Adrenal gland (tissue), 12 donors: ENCODE results near the gene CAMTA1. TPM values are rescaled to one million over a fixed set of nuclear protein-coding genes. Genes with fewer than 3 reads are reported as not detected.

Experiments used
- DNase-seq, 7 donors: peaks; one replicate each; pipeline ENCODE4 v3.0.0-alpha.2; 2019 to 2020
- H3K27ac ChIP-seq, 5 donors: fragments of 200-600 bp; sonication (generic) in 4 of 5; 1 replicate in 3 of 5; 2 replicates in 2 of 5; pipeline versions ENCODE4 v1.5.1 to v1.8.0; 2016 to 2020; ENCODE audit warnings: mild to moderate bottlenecking in 1 of 5
- H3K27me3 ChIP-seq: fragments of 200-600 bp; 2 replicates; pipeline ENCODE4 v1.8.0; 2021
- H3K36me3 ChIP-seq, 2 donors: fragments of 200-600 bp; replicated peaks in 1 of 2; 1 replicate in 1 of 2; 2 replicates in 1 of 2; pipeline versions ENCODE4 v1.5.1 to v1.8.0; 2018 to 2022
- H3K4me1 ChIP-seq, 2 donors: fragments of 200-600 bp; replicated peaks in 1 of 2; 1 replicate in 1 of 2; 2 replicates in 1 of 2; pipeline versions ENCODE4 v1.5.1 to v1.8.0; 2018 to 2021
- H3K4me3 ChIP-seq, 4 donors: fragments of 200-600 bp; sonication (generic) in 3 of 4; one replicate each; pipeline ENCODE4 v1.5.1; 2016 to 2018
- H3K9me3 ChIP-seq, 3 donors: fragments of 200-600 bp; sonication (generic) in 1 of 3; replicated peaks in 1 of 3; 1 replicate in 2 of 3; 2 replicates in 1 of 3; pipeline versions ENCODE4 v1.5.1 to v1.8.0; 2016 to 2021
- POLR2A ChIP-seq, 2 donors: fragments of 450-650 bp; IDR thresholded peaks; one replicate each; pipeline ENCODE4 v1.6.1; 2017; ENCODE audit warnings: antibody characterized with exemption in 2 of 2, mild to moderate bottlenecking in 2 of 2, moderate library complexity in 1 of 2
- WGBS, 4 donors: extraction: QIAGEN DNeasy Blood & Tissue Kit in 2 of 4; methylation state at CpG; one replicate each; pipeline versions ENCODE4 v1.1.5 to v1.1.7; 2013 to 2017; 5-methylcytosine and 5-hydroxymethylcytosine counted together
- intact Hi-C, 2 donors: fragments of 100-400 bp; cut with DNase I; formaldehyde crosslinking; loops; one replicate each; pipeline versions ENCODE4 v1.14.1 to v1.15.0; 2022 to 2023
- polyA plus RNA-seq, 3 donors: library from polyadenylated mRNA; stranded (reverse); fragments of 200-250 nt in 2 of 3; fragments of 350-450 nt in 1 of 3; fragmentation: Illumina TruSeq in 1 of 3; extraction: RNeasy Lipid Tissue Mini Kit (QIAGEN cat#74804) in 1 of 3; gene quantifications; one replicate each; pipeline ENCODE4 v1.2.3, GENCODE V29; 2013 to 2014
- total RNA-seq, 9 donors: library from RNA; depleted of rRNA in 4 of 9; stranded (reverse); fragments of >200 nt in 4 of 9; fragments of 120-200 nt in 1 of 9; fragmentation: NEBNext Ultra II Directional in 1 of 9; extraction: Animal tissue kit (Norgen Biotek cat#: 25700) in 1 of 9; gene quantifications; one replicate each; pipeline versions ENCODE4 v1.1.0 to v1.2.4, GENCODE V29; 2013 to 2023
- TF ChIP-seq, protein P1 (sequence below), 6 experiments: fragments of 450-650 bp in 4 of 6; fragments of 200-600 bp in 2 of 6; sonication (generic) in 1 of 6; IDR thresholded peaks; 1 replicate in 5 of 6; 2 replicates in 1 of 6; pipeline versions ENCODE4 v1.5.1 to v1.8.0; 2016 to 2021; ENCODE audit warnings: antibody characterized with exemption in 6 of 6, mild to moderate bottlenecking in 2 of 6, moderate library complexity in 1 of 6
- donor health status: healthy with polysubstance abuse.
- donor health status: Bipolar disorder and iron deficiency.
- donor health status: DM: yes; HTN: yes; CAD: no.
- donor health status: DM: no; HTN: no; CAD: no.
- donor health status: DM: no; HTN: no; CAD: no.
- donor health status: DM: yes; HTN: yes; CAD: no.

Gene CAMTA1
- total and polyA plus RNA-seq, 12 donors = 62.9 to 141 (median 96.9) TPM

DNA sequence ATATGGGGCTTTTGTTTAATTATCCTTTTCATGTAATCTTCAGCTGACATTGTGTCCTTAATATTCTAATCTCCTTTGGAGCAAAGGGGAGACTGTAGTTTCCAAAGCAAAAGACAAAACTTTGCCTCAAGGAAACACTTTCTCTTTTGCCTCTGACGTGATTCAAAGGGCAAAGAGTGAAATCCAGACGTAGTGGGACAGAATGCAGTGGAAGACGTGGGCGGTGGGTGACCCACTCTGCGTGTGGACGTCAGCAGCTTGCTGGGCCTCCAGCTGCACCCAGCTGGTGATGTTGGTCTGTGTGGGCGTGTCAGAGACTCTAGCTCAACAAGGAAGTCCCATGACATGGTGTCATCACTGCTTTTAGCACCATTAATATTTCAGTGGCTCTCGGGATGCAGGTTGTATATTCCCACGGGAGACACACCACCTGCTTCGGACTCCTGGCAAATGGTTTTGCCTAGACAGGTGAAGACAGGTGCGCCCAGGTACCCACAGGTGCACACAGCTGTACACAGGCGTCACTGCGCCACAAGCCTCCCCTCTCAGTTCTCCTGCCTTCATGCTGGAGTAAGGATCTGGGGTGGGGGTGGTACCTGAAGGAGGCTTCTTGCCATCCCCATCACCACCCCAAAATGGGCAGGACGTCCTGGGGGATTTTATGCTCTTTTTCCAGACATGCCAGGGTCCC is 693.7 kb downstream of the CAMTA1 start:
- no peaks in the 10 kb centered on the region for H3K36me3 ChIP-seq
- peaks cover 0 to 10% of the 10 kb centered on the region in 2 donors for H3K4me1 ChIP-seq
- WGBS, 4 donors = 49 to 71% (median 66%) methylated on average over 12 to 14 of the region's 14 CpGs
- H3K4me3 ChIP-seq = no peak overlapping the region
- no peaks in the 10 kb centered on the region for H3K9me3 ChIP-seq
- H3K27ac ChIP-seq = peak overlapping the region in 2 of 5 donors; percentile 83 to 84
- peak; percentile 55 to 93 (median 68) for DNase-seq
- H3K27me3 ChIP-seq = no peaks in the 10 kb centered on the region
- intact Hi-C loops = no loop called here
- no peak for TF ChIP-seq POLR2A (IDR thresholded peaks at IDR 0.05)
- TF ChIP-seq, protein P1, sequence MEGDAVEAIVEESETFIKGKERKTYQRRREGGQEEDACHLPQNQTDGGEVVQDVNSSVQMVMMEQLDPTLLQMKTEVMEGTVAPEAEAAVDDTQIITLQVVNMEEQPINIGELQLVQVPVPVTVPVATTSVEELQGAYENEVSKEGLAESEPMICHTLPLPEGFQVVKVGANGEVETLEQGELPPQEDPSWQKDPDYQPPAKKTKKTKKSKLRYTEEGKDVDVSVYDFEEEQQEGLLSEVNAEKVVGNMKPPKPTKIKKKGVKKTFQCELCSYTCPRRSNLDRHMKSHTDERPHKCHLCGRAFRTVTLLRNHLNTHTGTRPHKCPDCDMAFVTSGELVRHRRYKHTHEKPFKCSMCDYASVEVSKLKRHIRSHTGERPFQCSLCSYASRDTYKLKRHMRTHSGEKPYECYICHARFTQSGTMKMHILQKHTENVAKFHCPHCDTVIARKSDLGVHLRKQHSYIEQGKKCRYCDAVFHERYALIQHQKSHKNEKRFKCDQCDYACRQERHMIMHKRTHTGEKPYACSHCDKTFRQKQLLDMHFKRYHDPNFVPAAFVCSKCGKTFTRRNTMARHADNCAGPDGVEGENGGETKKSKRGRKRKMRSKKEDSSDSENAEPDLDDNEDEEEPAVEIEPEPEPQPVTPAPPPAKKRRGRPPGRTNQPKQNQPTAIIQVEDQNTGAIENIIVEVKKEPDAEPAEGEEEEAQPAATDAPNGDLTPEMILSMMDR (IDR thresholded peaks at IDR 0.05) = no peak

DNA sequence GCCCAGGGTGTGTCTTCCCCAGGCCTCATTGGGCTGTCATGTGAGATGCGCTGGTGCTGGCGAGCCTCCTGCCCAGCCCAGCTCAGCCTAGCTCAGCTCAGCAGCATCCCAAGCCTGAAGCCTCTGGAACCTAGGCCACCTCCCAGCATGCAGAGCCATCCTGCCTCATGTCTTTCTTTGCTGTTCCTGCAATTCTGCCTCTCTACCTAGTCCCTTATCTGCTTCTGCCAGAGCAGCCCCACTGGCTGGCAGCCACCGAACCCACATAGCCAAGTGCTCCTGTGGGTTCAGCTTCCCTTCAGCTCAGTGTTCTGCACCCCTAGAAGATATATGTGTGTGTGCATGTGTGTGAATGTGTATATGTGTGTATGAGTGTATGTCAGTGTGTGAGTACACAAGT is 694.3 kb downstream of the CAMTA1 start:
- TF ChIP-seq, protein P1 (IDR thresholded peaks at IDR 0.05) = no peak
- TF ChIP-seq POLR2A (IDR thresholded peaks at IDR 0.05) = no peak
- WGBS, 4 donors = 88 to 100% (median 95%) methylated on average over 3 of the region's 3 CpGs
- intact Hi-C loops = no loop called here
- Histone ChIP-seq H3K27ac (peak overlapping the region in 2 of 5 donors; percentile 83 to 84), H3K4me1 (peaks cover 0 to 10% of the 10 kb centered on the region in 2 donors), H3K36me3 (no peaks in the 10 kb centered on the region), H3K4me3 (no peak overlapping the region), H3K9me3 (no peaks in the 10 kb centered on the region), H3K27me3 (no peaks in the 10 kb centered on the region)
- no peak for DNase-seq

DNA sequence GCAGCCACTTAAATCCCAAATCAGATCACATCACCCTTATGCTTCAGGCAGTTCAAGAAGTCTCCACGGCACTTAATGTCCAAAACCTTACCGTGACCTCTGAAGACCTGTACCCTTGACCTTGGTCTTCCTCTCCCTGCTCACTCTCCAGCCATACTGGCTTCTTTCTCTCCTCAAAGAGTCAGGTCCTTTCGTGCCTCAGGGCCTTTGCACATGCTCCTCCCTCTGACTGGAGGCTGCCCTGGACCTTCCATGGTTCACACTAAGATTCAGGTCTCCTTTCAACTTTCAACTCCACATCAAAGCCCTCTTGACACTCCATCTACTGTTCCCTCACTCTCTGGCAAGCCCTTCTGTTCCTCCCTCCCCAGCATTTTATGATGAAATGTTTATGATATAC is 695.9 kb downstream of the CAMTA1 start:
- DNase-seq = no peak
- H3K27me3 ChIP-seq = no peaks in the 10 kb centered on the region
- no peaks in the 10 kb centered on the region for H3K9me3 ChIP-seq
- TF ChIP-seq, protein P1 (IDR thresholded peaks at IDR 0.05) = no peak
- TF ChIP-seq POLR2A (IDR thresholded peaks at IDR 0.05) = no peak
- H3K36me3 ChIP-seq = no peaks in the 10 kb centered on the region
- H3K4me1 ChIP-seq = peaks cover 0 to 10% of the 10 kb centered on the region in 2 donors
- WGBS, 4 donors = 56 to 90% (median 66%) methylated on average over 3 of the region's 3 CpGs
- H3K27ac ChIP-seq = no peak overlapping the region
- intact Hi-C loops = no loop called here
- H3K4me3 ChIP-seq = no peak overlapping the region

DNA sequence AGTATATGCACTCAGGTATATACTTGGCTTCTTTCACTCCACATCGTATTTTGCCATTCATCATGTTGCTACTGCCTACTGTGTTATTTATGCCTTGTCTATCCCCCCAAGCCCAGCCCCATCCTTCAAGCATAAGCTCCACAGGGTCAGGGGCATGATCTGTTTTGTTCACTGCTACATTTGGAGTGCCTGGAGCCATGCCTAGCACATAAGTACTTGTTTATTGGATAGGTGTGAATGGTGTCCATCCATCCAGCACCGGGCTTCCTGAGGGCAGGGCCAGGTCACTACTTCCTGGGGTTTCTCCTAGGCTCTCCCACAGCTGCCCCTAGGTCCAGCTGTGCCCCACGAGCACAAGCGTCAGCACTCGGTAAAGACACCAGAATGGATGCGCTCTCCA is 696.8 kb downstream of the CAMTA1 start:
- Histone ChIP-seq H3K4me3 (no peak overlapping the region), H3K9me3 (no peaks in the 10 kb centered on the region), H3K27ac (no peak overlapping the region), H3K36me3 (no peaks in the 10 kb centered on the region), H3K27me3 (no peaks in the 10 kb centered on the region), H3K4me1 (peaks cover 0 to 4% of the 10 kb centered on the region in 2 donors)
- no peak for TF ChIP-seq POLR2A (IDR thresholded peaks at IDR 0.05)
- intact Hi-C loops = no loop called here
- WGBS, 4 donors = 81 to 90% (median 87%) methylated on average over 4 to 6 of the region's 6 CpGs
- DNase-seq = no peak
